ENCODE results near the gene COL5A3.

GRCh38 chr19:9981406-9982260 is 28.7 kb downstream of the COL5A3 start:
- no peak for TF ChIP-seq CTCF (IDR thresholded peaks at IDR 0.05)
- TF ChIP-seq POLR2A (IDR thresholded peaks at IDR 0.05), result no peak
